Esophagus muscularis mucosa (tissue), 4 donors: ENCODE measurements around the gene TRPV2. TPM values are rescaled to one million over a fixed set of nuclear protein-coding genes. Genes with fewer than 3 reads are reported as not detected.

Source experiments
- DNase-seq: peaks from one replicate; pipeline ENCODE4 v3.0.0-alpha.2; 2017; ENCODE audit errors: extremely low spot score
- H3K27ac ChIP-seq, 4 donors: fragments of 200-600 bp; sonication (generic); replicated peaks in 1 of 4; 1 replicate in 3 of 4; 2 replicates in 1 of 4; pipeline ENCODE4 v1.5.1; 2016 to 2019; ENCODE audit warnings: mild to moderate bottlenecking in 1 of 4
- H3K27me3 ChIP-seq, 4 donors: fragments of 200-600 bp; sonication (generic); one replicate each; pipeline versions ENCODE4 v1.5.1 to v1.6.0; 2016 to 2019
- H3K36me3 ChIP-seq, 4 donors: fragments of 200-600 bp; sonication (generic); one replicate each; pipeline ENCODE4 v1.5.1; 2016 to 2019
- H3K4me1 ChIP-seq, 4 donors: fragments of 200-600 bp; sonication (generic); one replicate each; pipeline ENCODE4 v1.5.1; 2016 to 2019
- H3K4me3 ChIP-seq, 4 donors: fragments of 200-600 bp; sonication (generic); 1 replicate in 2 of 4; 2 replicates in 2 of 4; pipeline ENCODE4 v1.5.1; 2016 to 2019; ENCODE audit warnings: mild to moderate bottlenecking in 4 of 4, moderate library complexity in 1 of 4
- H3K9me3 ChIP-seq, 4 donors: fragments of 200-600 bp; sonication (generic); 1 replicate in 3 of 4; 2 replicates in 1 of 4; pipeline ENCODE4 v1.5.1; 2016 to 2019
- CTCF ChIP-seq, 3 experiments: fragments of 200-600 bp in 2 of 3; fragments of 450-650 bp in 1 of 3; sonication (generic) in 2 of 3; IDR thresholded peaks; one replicate each; pipeline ENCODE4 v1.5.1; 2017 to 2019; ENCODE audit warnings: antibody characterized with exemption in 3 of 3, mild to moderate bottlenecking in 2 of 3, moderate library complexity in 1 of 3
- EP300 ChIP-seq: sonication (generic); formaldehyde crosslinking; IDR thresholded peaks from one replicate; pipeline ENCODE4 v1.6.1; 2017; ENCODE audit warnings: antibody characterized with exemption
- POLR2A ChIP-seq: fragments of 450-650 bp; IDR thresholded peaks from one replicate; pipeline ENCODE4 v1.6.1; 2017; ENCODE audit warnings: antibody characterized with exemption, moderate library complexity, mild to moderate bottlenecking, low read depth
- POLR2AphosphoS5 ChIP-seq, 2 donors: sonication (generic); formaldehyde crosslinking; IDR thresholded peaks; one replicate each; pipeline ENCODE4 v1.6.1; 2017; ENCODE audit warnings: antibody characterized with exemption in 2 of 2
- WGBS: methylation state at CpG from one replicate; pipeline ENCODE4 v1.1.5; 2018; 5-methylcytosine and 5-hydroxymethylcytosine counted together
- intact Hi-C: fragments of 100-400 bp; cut with DNase I; formaldehyde crosslinking; loops from one replicate; pipeline ENCODE4 v1.15.1; 2023
- total RNA-seq, 4 donors: library from RNA; depleted of rRNA; stranded (reverse); fragments of >200 nt; gene quantifications; one replicate each; pipeline versions ENCODE4 v1.1.0 to v1.2.1, GENCODE V29; 2016

Gene TRPV2
- total RNA-seq, 4 donors from 2014 or later: 11.3 to 19.1 (median 17.7) TPM

- Histone ChIP-seq H3K4me1 (peaks cover 14 to 27% (median 23%) of the 10 kb centered on the region in 4 donors), H3K9me3 (no peaks in the 10 kb centered on the region), H3K36me3 (peaks cover 0 to 5% (median 4%) of the 10 kb centered on the region in 4 donors), H3K27ac (no peak overlapping the region), H3K4me3 (no peak overlapping the region), H3K27me3 (no peaks in the 10 kb centered on the region)
- intact Hi-C loops: no loop called here
- DNase-seq: no peak
- no peak for TF ChIP-seq POLR2AphosphoS5 (IDR thresholded peaks at IDR 0.05)
- no peak for TF ChIP-seq CTCF (IDR thresholded peaks at IDR 0.05)
- TF ChIP-seq POLR2A: no peak
- no peak for TF ChIP-seq EP300
- WGBS: 93% methylated on average over 14 of the region's 17 CpGs
Measured at GRCh38 chr17:16460796-16461605, 45.6 kb downstream of the TRPV2 start.

GRCh38 chr17:16461606-16461866 is 46.2 kb downstream of the TRPV2 start:
- Histone ChIP-seq H3K27me3 (no peaks in the 10 kb centered on the region), H3K4me1 (peaks cover 18 to 28% (median 24%) of the 10 kb centered on the region in 4 donors), H3K36me3 (peaks cover 0 to 5% (median 4%) of the 10 kb centered on the region in 4 donors), H3K4me3 (no peak overlapping the region), H3K9me3 (no peaks in the 10 kb centered on the region), H3K27ac (no peak overlapping the region)
- WGBS: 90% methylated on average over 3 of the region's 3 CpGs
- DNase-seq: no peak
- intact Hi-C loops: no loop called here
- TF ChIP-seq POLR2AphosphoS5 (IDR thresholded peaks at IDR 0.05) (no peak), EP300 (no peak)

- Histone ChIP-seq H3K9me3 (no peaks in the 10 kb centered on the region), H3K27me3 (no peaks in the 10 kb centered on the region), H3K27ac (no peak overlapping the region), H3K4me1 (peaks cover 18 to 28% (median 24%) of the 10 kb centered on the region in 4 donors), H3K36me3 (peaks cover 0 to 5% (median 4%) of the 10 kb centered on the region in 4 donors), H3K4me3 (no peak overlapping the region)
- intact Hi-C loops: no loop called here
- no peak for DNase-seq
- no peak for TF ChIP-seq POLR2A
- no peak for TF ChIP-seq EP300
- TF ChIP-seq POLR2AphosphoS5 (IDR thresholded peaks at IDR 0.05): no peak
- TF ChIP-seq CTCF (IDR thresholded peaks at IDR 0.05): no peak
- 76% methylated on average over 12 of the region's 20 CpGs for whole genome bisulfite sequencing
Measured at GRCh38 chr17:16462070-16462864, 46.9 kb downstream of the TRPV2 start.

GRCh38 chr17:16463358-16464302 is 48.3 kb downstream of the TRPV2 start:
- 43% methylated on average over 9 of the region's 13 CpGs for WGBS
- no peak overlapping the region for H3K27ac ChIP-seq
- no peak for DNase-seq
- H3K9me3 ChIP-seq: no peaks in the 10 kb centered on the region
- intact Hi-C loops: no loop called here
- H3K4me1 ChIP-seq: peaks cover 18 to 28% (median 24%) of the 10 kb centered on the region in 4 donors
- H3K27me3 ChIP-seq: no peaks in the 10 kb centered on the region
- no peak for TF ChIP-seq POLR2A
- TF ChIP-seq CTCF (IDR thresholded peaks at IDR 0.05): peak in 1 of 3 experiments; percentile 18
- TF ChIP-seq EP300: no peak
- H3K36me3 ChIP-seq: peaks cover 0 to 5% (median 4%) of the 10 kb centered on the region in 4 donors
- no peak overlapping the region for H3K4me3 ChIP-seq
